Fibroblast of the aortic adventitia (primary cell): ENCODE results near the gene ZNF497. TPM values are rescaled to one million over a fixed set of nuclear protein-coding genes. Genes with fewer than 3 reads are reported as not detected.
"Not testable (repeated sequence)": the region's sequence is repeated elsewhere in the genome, so short reads cannot be mapped to it uniquely, and the experiment has no call there.

ENCODE experiments used
- DNase-seq: peaks from one replicate; pipeline ENCODE4 v3.0.0-alpha.2; 2010; ENCODE audit warnings: low read depth
- H3K4me3 ChIP-seq: 2 replicates; pipeline ENCODE4 v1.5.1; 2011; ENCODE audit warnings: low read depth, mild to moderate bottlenecking, control low read depth, low read length, moderate library complexity
- CTCF ChIP-seq: IDR thresholded peaks from 2 replicates; pipeline ENCODE4 v1.5.1; 2011; ENCODE audit warnings: mild to moderate bottlenecking, low read length, control low read depth, inconsistent platforms; ENCODE audit not compliant: insufficient read depth
- total RNA-seq: library from RNA; depleted of rRNA; stranded (reverse); fragments of >200 nt; gene quantifications from 2 replicates; pipeline ENCODE4 v1.2.3, GENCODE V29; 2012; ENCODE audit warnings: low replicate concordance

Gene ZNF497
- total RNA-seq, 1 donor: 1.1 TPM

- DNase-seq: no peak
- no peak for TF ChIP-seq CTCF
These were observed 47.0 kb downstream of the ZNF497 start for GRCh38 chr19:58315580-58315979.

GRCh38 chr19:58311345-58311865, 51.1 kb downstream of the ZNF497 start:
- no peak for DNase-seq
- no peak overlapping the region for H3K4me3 ChIP-seq
- no peak for TF ChIP-seq CTCF

More at GRCh38 chr19:58315580-58315979, 47.0 kb downstream of the ZNF497 start:
- H3K4me3 ChIP-seq: no peak overlapping the region

- peak; percentile 12 for TF ChIP-seq CTCF
- DNase-seq, H3K4me3 ChIP-seq: not testable (repeated sequence)
These were observed 51.9 kb downstream of the ZNF497 start for GRCh38 chr19:58310685-58311084.

GRCh38 chr19:58307736-58308135, 54.8 kb downstream of the ZNF497 start:
- no peak overlapping the region for H3K4me3 ChIP-seq
- no peak for TF ChIP-seq CTCF
- DNase-seq: no peak

- no peak for TF ChIP-seq CTCF
- no peak for DNase-seq
- peak overlapping the region; percentile 98 for H3K4me3 ChIP-seq
These were observed 56.6 kb downstream of the ZNF497 start for GRCh38 chr19:58305932-58306323.

GRCh38 chr19:58305065-58305931, 57.3 kb downstream of the ZNF497 start, which contains the start of gene ERVK3-1:
Gene ERVK3-1 (plus strand): TSS chr19:58305377. CDS start chr19:58312169, 6,792 bp downstream.
- H3K4me3 ChIP-seq: peak within 1 kb of the TSS; percentile 98
- TF ChIP-seq CTCF: peak; percentile 11
- peak; percentile 97 for DNase-seq
